GM21528 (cell line): ENCODE results near the gene GLI1.

Experiments used
- ATAC-seq: cut with Tn5 transposase; IDR thresholded peaks from one replicate; pipeline ENCODE4 v1.9.1; 2021; ENCODE audit warnings: mild to moderate bottlenecking, moderate library complexity; ENCODE audit not compliant: unreplicated experiment, low FRiP score

Gene GLI1

DNA sequence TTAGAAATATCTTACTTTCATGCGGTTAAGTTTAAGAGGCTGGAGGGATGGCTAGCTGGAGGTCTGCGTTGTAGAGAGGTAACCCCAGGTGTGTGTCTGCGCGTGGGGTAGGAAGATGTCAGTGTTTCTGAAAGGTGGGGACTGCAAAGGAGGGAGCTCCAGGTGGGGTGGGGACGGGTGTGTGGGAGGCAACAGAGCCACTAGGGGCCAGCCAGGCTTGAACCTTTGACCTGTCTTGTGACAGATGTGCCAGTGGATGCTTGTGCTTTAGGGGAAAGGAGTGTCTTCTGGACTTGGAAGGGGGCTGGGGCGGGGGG is 841 bp downstream of the GLI1 start:
- no peak for ATAC-seq

DNA sequence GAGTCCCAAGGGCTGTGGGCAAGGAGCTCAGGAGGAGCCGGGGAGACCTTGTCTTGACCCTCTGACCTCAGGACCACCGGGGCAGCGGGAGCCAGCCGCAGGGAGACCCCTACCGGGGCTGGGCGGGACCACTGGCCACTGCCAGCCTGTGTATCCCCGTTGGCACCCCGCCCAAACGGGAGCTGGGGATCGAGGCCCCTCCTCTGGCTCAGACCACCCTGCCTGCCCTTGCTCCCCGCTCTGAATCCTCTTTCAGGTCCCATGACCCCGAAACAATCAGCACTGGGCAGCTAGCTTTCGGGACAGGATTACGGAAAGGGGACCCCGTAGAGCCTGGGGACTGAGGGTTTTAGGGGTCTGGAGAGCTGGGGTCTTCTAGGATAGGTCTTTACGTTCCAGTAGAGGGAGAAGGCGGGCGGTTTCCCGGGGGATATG is 1.3 kb downstream of the GLI1 start:
- no peak for ATAC-seq

DNA sequence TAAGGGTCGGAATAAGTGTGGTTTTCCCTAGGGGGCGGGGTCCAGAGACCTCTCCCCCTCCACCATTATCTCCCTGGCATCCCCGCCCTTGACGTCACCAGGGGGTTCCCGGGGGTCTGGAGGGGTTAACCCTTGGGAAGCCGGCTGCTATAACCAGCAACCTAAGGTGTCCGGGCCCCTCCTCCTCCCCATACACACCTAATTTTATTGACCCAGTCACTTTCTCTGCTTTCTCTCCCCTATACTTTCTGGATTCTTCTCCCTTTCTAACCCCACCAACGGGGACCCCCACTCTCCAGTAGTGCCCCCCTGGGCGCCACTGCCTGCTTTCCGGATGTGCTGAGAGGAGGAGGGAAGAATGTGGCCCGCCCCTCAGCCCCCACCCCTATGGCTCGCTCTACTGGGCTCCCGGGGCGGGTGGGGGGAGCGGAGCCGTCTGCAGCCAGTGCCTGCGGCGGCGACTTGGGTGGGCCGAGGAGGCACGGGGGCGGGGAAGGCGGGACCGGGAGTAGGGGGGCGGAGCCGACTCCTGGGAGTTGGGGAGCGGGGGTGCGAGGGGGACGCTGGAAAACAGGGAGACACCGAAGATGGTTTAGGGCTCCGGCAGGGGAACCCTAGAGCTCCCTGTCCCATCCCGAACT is 1.8 kb downstream of the GLI1 start:
- ATAC-seq = no peak

DNA sequence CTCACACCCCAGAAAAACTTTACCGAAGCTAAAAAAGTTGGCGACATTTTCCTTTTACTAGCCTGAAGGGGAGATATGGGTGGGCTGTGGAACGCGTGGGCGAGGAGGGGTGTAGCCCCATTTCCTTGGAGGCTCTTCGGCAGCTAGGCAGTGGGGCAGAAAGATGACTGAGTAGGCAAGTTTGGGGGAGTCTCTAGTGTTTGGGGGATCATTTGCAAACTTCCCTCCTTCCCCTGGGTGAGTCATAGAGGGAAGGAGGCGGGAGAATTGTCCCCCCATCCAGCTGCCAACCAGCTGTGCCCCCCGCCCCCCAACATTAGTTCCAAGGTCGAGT is 2.3 kb downstream of the GLI1 start:
- no peak for ATAC-seq

DNA sequence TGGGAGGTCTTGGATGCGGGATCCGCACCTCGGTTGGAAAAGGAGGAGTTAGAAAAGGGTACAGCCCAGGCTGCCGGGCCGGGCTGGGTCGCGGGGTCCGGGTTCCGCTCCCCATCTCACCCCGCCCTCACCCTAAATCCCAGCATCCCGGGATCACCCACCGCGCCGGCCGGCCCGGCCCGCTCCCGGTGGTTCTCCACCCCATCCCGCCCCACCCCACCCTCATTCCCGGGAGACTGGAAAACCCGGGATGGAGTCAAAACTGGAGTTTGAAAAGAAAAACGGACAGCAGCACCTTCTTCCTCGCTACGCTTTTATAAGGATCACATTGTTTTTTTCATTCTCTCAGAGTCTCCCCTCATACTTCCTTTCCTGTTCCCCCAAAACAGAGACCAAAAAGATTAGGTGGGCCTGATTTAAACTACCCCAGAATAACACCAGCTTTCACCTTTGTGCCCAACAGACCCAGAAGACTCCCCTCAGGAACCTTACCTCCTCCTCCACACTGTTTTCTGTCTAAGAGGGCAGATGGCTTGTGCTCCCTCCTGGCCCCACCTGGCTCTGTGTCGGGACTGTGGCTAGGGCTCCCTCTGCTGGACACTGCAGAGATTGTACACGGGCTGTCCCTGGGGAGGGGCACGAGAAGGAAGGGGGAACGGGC is 2.8 kb downstream of the GLI1 start:
- ATAC-seq = peak; percentile 66

DNA sequence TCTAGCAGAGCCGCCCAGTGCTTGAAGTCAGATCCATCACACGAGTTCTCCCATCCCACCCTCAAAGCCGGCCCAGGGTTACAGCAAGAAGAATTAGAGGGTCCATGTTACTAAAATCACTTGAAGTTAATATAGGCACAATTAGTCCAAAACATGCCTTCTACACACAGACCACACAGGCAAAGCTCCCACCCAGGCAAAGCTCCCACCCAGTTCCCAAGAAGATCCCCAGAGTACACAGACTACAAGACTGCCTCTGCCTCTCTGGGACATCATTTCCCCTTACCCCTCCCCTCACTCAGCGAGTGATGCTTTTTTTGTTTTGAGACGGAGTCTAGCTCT is 3.3 kb downstream of the GLI1 start:
- ATAC-seq = no peak

DNA sequence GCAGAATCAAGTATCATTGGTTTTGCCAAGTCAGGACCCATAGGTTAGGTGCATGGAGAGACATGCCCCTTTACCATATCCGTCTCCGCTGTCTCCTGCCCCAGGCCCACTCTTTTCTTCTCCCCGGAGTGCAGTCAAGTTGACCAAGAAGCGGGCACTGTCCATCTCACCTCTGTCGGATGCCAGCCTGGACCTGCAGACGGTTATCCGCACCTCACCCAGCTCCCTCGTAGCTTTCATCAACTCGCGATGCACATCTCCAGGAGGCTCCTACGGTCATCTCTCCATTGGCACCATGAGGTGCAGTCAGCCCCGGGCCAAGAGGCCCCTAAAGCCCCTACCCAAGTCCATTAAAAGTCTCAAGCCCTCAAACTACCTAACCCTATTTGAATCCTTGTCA is 5.0 kb downstream of the GLI1 start:
- ATAC-seq = no peak

DNA sequence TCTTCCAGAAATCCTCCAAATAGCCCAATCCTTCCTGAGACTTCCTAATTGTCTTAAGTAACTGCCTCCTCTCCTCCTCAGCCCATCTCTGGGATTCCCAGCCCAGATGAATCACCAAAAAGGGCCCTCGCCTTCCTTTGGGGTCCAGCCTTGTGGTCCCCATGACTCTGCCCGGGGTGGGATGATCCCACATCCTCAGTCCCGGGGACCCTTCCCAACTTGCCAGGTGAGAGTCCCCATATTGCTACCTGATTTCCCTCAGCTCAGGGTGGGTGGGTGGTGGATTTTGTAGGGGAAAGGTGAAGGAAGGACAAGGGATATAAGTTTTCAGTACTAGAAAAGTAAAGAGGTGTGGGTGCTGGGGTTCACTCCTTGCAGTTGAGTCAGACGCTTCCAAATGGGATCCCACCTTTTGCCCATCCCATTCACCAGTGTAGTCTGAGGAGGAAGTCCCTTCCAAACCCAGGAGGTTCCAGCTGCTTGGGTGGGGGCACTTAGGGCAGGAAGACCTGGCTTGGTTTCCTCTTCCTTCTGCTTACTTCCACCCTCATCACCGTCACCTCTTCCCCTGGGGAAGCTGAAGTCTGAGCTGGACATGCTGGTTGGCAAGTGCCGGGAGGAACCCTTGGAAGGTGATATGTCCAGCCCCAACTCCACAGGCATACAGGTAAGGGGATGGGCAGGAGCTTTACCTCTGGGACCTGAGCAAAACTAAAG is 5.6 kb downstream of the GLI1 start:
- ATAC-seq = no peak

DNA sequence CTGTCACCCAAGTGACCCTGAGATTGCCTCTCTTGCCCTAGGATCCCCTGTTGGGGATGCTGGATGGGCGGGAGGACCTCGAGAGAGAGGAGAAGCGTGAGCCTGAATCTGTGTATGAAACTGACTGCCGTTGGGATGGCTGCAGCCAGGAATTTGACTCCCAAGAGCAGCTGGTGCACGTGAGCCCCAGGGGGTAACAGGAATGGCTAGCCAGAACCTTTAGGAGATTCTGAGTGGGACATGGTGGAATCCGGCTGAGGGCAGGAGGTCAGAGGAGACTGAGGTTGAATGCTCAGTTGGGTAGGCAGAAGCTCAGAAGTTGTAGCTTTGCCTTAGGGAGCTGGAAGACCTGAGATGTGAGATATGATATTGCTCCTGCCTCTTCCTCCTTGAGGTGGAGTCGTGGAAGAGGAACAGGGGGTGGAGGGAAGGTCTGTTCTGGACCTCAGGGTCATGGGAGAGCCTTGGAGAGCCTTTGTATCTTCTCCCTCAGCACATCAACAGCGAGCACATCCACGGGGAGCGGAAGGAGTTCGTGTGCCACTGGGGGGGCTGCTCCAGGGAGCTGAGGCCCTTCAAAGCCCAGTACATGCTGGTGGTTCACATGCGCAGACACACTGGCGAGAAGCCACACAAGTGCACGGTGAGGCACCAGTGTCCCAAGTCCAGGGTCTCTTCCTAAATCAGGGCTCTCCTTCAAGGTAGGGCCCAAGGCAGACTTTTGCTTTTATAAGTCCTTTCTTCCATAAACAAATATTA is 6.3 kb downstream of the GLI1 start:
- ATAC-seq = no peak

DNA sequence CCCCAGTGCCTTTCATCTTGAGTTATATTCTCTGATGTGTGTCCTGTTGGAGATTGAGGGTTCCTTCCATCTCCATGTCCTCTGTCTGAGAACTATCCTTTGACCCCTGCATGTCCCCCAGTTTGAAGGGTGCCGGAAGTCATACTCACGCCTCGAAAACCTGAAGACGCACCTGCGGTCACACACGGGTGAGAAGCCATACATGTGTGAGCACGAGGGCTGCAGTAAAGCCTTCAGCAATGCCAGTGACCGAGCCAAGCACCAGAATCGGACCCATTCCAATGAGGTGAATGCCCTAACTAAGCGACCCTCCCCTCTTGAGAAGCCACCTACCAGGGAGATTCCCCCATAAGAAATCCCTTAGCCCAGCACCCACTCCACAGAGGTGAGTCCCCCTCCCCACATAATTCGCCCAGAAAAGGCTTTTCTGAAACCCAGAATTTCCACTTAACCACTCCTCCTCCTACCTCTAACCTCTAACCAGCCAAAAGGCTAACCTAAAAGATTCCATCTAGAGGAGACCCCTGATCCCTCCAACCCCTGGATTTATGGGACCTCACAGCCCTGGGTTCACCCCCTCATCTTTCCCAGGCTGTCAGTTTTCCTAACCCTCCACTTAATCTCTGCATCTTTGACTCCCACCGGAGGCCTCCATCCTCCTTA is 7.8 kb downstream of the GLI1 start:
- no peak for ATAC-seq

DNA sequence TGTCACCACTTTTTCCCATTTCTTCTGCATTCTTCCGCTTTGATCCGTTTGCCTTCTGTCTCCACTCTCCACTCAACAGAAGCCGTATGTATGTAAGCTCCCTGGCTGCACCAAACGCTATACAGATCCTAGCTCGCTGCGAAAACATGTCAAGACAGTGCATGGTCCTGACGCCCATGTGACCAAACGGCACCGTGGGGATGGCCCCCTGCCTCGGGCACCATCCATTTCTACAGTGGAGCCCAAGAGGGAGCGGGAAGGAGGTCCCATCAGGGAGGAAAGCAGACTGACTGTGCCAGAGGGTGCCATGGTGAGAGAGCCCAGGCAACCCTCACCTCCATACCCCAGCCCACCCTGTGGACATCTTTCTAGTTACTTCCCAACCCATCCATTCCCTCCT is 8.3 kb downstream of the GLI1 start:
- ATAC-seq = no peak

DNA sequence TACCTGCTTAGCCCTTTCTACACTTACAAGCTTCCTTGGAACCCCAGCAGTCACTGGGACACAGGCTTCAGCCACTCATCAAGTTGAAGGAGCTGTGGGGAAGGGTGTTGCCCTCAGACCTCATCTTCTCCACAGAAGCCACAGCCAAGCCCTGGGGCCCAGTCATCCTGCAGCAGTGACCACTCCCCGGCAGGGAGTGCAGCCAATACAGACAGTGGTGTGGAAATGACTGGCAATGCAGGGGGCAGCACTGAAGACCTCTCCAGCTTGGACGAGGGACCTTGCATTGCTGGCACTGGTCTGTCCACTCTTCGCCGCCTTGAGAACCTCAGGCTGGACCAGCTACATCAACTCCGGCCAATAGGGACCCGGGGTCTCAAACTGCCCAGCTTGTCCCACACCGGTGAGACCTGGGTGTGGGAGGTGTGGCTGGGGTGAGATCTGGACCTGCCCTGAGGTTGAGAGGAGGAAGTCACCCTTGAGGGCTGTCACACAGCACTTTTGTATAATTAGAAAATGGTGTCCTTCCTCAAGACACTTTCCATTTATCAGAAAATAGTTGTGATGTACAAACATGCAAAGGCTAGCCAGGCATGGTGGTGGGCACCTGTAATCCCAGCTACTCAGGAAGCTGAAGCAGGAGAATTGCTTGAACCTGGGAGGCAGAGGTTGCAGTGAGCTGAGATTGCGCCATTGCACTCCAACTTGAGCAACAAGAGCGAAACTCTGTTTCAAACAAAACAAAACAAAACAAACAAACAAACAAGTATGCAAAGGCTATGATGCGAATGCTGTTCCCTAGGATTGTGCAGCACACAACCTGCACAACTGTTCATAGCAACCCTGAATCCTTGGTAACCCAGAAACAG is 9.9 kb downstream of the GLI1 start:
- no peak for ATAC-seq

DNA sequence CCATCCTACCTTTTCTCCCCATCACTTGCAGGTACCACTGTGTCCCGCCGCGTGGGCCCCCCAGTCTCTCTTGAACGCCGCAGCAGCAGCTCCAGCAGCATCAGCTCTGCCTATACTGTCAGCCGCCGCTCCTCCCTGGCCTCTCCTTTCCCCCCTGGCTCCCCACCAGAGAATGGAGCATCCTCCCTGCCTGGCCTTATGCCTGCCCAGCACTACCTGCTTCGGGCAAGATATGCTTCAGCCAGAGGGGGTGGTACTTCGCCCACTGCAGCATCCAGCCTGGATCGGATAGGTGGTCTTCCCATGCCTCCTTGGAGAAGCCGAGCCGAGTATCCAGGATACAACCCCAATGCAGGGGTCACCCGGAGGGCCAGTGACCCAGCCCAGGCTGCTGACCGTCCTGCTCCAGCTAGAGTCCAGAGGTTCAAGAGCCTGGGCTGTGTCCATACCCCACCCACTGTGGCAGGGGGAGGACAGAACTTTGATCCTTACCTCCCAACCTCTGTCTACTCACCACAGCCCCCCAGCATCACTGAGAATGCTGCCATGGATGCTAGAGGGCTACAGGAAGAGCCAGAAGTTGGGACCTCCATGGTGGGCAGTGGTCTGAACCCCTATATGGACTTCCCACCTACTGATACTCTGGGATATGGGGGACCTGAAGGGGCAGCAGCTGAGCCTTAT is 10.8 kb downstream of the GLI1 start:
- ATAC-seq = no peak

DNA sequence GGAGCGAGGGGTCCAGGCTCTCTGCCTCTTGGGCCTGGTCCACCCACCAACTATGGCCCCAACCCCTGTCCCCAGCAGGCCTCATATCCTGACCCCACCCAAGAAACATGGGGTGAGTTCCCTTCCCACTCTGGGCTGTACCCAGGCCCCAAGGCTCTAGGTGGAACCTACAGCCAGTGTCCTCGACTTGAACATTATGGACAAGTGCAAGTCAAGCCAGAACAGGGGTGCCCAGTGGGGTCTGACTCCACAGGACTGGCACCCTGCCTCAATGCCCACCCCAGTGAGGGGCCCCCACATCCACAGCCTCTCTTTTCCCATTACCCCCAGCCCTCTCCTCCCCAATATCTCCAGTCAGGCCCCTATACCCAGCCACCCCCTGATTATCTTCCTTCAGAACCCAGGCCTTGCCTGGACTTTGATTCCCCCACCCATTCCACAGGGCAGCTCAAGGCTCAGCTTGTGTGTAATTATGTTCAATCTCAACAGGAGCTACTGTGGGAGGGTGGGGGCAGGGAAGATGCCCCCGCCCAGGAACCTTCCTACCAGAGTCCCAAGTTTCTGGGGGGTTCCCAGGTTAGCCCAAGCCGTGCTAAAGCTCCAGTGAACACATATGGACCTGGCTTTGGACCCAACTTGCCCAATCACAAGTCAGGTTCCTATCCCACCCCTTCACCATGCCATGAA is 11.5 kb downstream of the GLI1 start:
- no peak for ATAC-seq

DNA sequence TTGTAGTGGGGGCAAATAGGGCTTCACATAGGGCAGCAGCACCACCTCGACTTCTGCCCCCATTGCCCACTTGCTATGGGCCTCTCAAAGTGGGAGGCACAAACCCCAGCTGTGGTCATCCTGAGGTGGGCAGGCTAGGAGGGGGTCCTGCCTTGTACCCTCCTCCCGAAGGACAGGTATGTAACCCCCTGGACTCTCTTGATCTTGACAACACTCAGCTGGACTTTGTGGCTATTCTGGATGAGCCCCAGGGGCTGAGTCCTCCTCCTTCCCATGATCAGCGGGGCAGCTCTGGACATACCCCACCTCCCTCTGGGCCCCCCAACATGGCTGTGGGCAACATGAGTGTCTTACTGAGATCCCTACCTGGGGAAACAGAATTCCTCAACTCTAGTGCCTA is 12.1 kb downstream of the GLI1 start:
- ATAC-seq = no peak

DNA sequence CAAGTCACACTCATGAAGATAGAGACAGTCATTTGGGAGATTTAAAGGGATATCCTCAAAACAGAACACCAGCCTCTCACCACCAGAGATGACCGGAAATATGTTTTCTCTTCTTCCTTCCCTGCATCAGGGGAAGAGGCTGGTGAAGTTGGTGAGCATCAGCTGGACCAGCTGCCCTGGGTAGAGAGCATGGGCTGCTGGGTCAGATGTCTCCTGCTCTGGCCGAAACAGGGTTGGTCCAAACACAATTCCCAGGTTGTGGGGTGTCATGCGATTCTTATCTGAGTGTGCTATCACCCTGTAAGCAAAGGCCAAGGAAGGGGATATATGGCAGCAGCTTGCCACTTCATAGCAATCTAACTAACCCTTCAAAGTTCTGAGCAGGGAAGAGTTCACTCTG is 12.8 kb downstream of the GLI1 start:
- no peak for ATAC-seq

DNA sequence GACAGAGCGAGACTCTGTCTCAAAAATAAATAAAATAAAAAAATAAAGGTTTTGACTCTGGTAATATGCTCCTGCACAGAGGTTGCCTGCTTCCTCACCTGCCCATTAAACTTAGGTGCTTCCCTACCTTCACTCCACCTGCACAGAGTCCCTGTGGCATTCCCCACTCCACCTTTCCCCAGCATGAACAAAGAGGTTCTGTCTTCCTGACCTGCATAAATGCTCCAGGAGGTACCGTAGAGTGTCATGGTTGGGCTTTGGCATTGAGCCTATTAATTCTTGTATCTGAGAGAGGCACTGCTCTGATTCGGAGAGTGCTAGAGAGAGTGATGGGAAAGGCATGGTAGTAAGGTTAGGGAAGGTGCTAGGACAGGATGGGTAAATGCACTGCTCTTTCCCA is 13.8 kb downstream of the GLI1 start:
- no peak for ATAC-seq

DNA sequence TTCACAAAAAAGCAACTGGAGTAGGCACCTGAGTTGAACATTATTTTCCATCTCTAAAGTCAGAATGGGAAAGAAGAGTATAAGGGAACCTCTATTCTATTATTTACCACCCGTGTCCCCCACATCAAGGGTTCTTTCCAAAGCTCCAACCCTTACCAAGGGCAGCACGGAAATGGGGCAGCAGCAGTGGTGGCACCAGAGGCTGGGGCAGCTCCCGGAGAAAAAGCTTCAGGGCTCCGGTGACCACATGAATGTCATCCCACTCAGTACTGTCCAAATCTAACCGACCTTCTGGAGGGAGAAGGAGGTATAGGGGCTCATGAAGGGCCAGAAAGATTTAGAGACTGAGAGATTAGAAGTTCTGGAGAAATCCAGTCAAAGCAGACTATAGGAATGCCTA is 14.3 kb downstream of the GLI1 start:
- ATAC-seq = no peak

DNA sequence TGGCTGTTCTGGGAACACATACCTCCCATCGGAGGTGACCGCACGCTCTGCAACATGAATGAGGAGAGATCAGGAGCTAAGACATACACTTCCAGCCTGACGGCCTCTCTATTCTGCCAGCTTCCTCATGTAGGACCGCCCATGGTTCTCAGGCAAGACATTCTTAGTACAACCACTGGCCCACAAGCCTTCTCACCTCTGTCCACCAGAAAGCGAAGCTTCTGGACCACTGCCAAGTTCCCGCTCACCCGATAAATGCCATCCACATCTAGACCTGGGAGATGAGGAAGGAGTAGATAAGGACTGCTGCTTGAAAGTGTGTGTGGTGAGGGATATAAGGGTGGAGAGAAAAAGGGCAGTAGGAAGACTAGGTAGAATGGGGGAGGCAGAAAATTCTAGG is 14.8 kb downstream of the GLI1 start:
- ATAC-seq = no peak
